IMR-90 (cell line): ENCODE data around the gene SH3D21. TPM values are rescaled to one million over a fixed set of nuclear protein-coding genes. Genes with fewer than 3 reads are reported as not detected.

Experiments
- ATAC-seq: fragments of 200-7000 bp; cut with Tn5 transposase; 2 replicates; pipeline ENCODE4 v1.9.1; 2020; ENCODE audit warnings: low read depth, mild to moderate bottlenecking, moderate library complexity
- BruUV-seq: library from RNA; stranded (reverse); fragments of 400-500 nt; replicated peaks from 2 replicates; lab custom pipeline; 2021; lab: Mats Ljungman, UMichigan
- CTCF ChIA-PET: fragments of 300-600 bp; formaldehyde crosslinking; extraction: SDS; loops from one replicate; lab custom pipeline; 2021; ENCODE audit warnings: antibody characterized with exemption; lab: Yijun Ruan, JAX
- POLR2A ChIA-PET: fragments of 300-600 bp; sonication (Branson Sonifier 250); formaldehyde crosslinking; loops from one replicate; lab custom pipeline; 2022; ENCODE audit warnings: antibody characterized with exemption; ENCODE audit not compliant: unreplicated experiment; lab: Charles Lee
- DNase-seq: peaks from one replicate; pipeline ENCODE4 v3.0.0; 2013
- H2AFZ ChIP-seq: replicated peaks from 2 replicates; pipeline ENCODE3; 2013; ENCODE audit warnings: low read length, mild to moderate bottlenecking; ENCODE audit not compliant: poor library complexity
- H2AK5ac ChIP-seq: 2 replicates; pipeline ENCODE4 v1.6.1; 2013; ENCODE audit warnings: low read depth, low read length, inconsistent platforms
- H2AK9ac ChIP-seq: replicated peaks from 2 replicates; pipeline ENCODE3; 2013; ENCODE audit warnings: mild to moderate bottlenecking, low read depth, low read length, moderate library complexity; ENCODE audit not compliant: poor library complexity
- H2BK120ac ChIP-seq: 2 replicates; pipeline ENCODE4 v1.6.1; 2013; ENCODE audit warnings: low read depth, low read length, inconsistent platforms
- H2BK15ac ChIP-seq: 3 replicates; pipeline ENCODE4 v1.6.1; 2013; ENCODE audit warnings: low read depth, low read length, inconsistent platforms
- H2BK20ac ChIP-seq: 2 replicates; pipeline ENCODE4 v1.6.1; 2013; ENCODE audit warnings: low read depth, mild to moderate bottlenecking, inconsistent platforms, low read length, moderate library complexity
- H2BK5ac ChIP-seq: 2 replicates; pipeline ENCODE4 v1.6.1; 2013; ENCODE audit warnings: mild to moderate bottlenecking, low read depth, low read length, inconsistent platforms; ENCODE audit not compliant: poor library complexity, severe bottlenecking
- H3K14ac ChIP-seq: replicated peaks from 2 replicates; pipeline ENCODE4 v1.6.1; 2013; ENCODE audit warnings: low read depth, low read length, inconsistent platforms
- H3K18ac ChIP-seq: 2 replicates; pipeline ENCODE4 v1.6.1; 2013; ENCODE audit warnings: low read depth, low read length, control low read depth
- H3K23ac ChIP-seq: 2 replicates; pipeline ENCODE4 v1.6.1; 2013; ENCODE audit warnings: low read depth, low read length, inconsistent platforms
- H3K27ac ChIP-seq: 2 replicates; pipeline ENCODE4 v1.5.1; 2013; ENCODE audit warnings: mild to moderate bottlenecking, control low read depth, low read length; ENCODE audit not compliant: insufficient read depth
- H3K27me3 ChIP-seq: 2 replicates; pipeline ENCODE4 v1.6.1; 2013; ENCODE audit warnings: low read length; ENCODE audit not compliant: control insufficient read depth, insufficient read depth
- H3K36me3 ChIP-seq: 2 replicates; pipeline ENCODE4 v1.6.1; 2013; ENCODE audit warnings: low read length, mixed read lengths; ENCODE audit not compliant: control insufficient read depth, insufficient read depth
- H3K4ac ChIP-seq: 2 replicates; pipeline ENCODE4 v1.6.1; 2013; ENCODE audit warnings: low read depth, low read length, inconsistent platforms
- H3K4me1 ChIP-seq: 2 replicates; pipeline ENCODE4 v1.6.1; 2013; ENCODE audit warnings: low read length, mixed read lengths; ENCODE audit not compliant: control insufficient read depth, insufficient read depth
- H3K4me2 ChIP-seq: 2 replicates; pipeline ENCODE4 v1.6.1; 2013; ENCODE audit warnings: low read depth, mild to moderate bottlenecking, control low read depth, low read length, moderate library complexity
- H3K4me3 ChIP-seq: 2 replicates; pipeline ENCODE4 v1.5.1; 2013; ENCODE audit warnings: low read depth, mild to moderate bottlenecking, control low read depth, low read length, moderate library complexity; ENCODE audit not compliant: insufficient read depth
- H3K56ac ChIP-seq: 2 replicates; pipeline ENCODE4 v1.6.1; 2013; ENCODE audit warnings: low read length, inconsistent platforms; ENCODE audit not compliant: insufficient read depth; ENCODE audit errors: extremely low read depth
- H3K79me1 ChIP-seq, 2 experiments: 2 replicates each; pipeline ENCODE4 v1.6.1; 2013; ENCODE audit warnings: low read length in 2 of 2, inconsistent platforms in 1 of 2, low read depth in 1 of 2
- H3K9ac ChIP-seq: 2 replicates; pipeline ENCODE4 v1.6.1; 2013; ENCODE audit warnings: low read depth, low read length, control low read depth
- H3K9me1 ChIP-seq: 2 replicates; pipeline ENCODE4 v1.6.1; 2013; ENCODE audit warnings: low read length, inconsistent platforms; ENCODE audit not compliant: insufficient read depth
- H3K9me3 ChIP-seq: 2 replicates; pipeline ENCODE4 v1.6.1; 2013; ENCODE audit warnings: low read length; ENCODE audit not compliant: control insufficient read depth, insufficient read depth
- H4K20me1 ChIP-seq: 2 replicates; pipeline ENCODE4 v1.6.1; 2013; ENCODE audit warnings: low read length, inconsistent platforms; ENCODE audit not compliant: insufficient read depth
- H4K5ac ChIP-seq: 2 replicates; pipeline ENCODE4 v1.6.1; 2013; ENCODE audit warnings: mild to moderate bottlenecking, low read depth, low read length, control low read depth
- H4K8ac ChIP-seq, 2 experiments: 2 replicates each; pipeline ENCODE4 v1.6.1; 2013; ENCODE audit warnings: low read depth in 2 of 2, low read length in 2 of 2, control low read depth in 1 of 2, inconsistent platforms in 1 of 2
- H4K91ac ChIP-seq: 2 replicates; pipeline ENCODE4 v1.6.1; 2013; ENCODE audit warnings: low read depth, low read length, inconsistent platforms; ENCODE audit not compliant: insufficient read depth
- BHLHE40 ChIP-seq: fragments of 150-350 bp; IDR thresholded peaks from 2 replicates; pipeline ENCODE4 v1.6.1; 2016; ENCODE audit warnings: mild to moderate bottlenecking, low read depth, low read length
- CEBPB ChIP-seq: IDR thresholded peaks from 2 replicates; pipeline ENCODE4 v1.6.1; 2012; ENCODE audit warnings: low read depth, low read length, improper control_type of control experiment
- CHD1 ChIP-seq: IDR thresholded peaks from 2 replicates; pipeline ENCODE4 v1.6.1; 2012; ENCODE audit warnings: low read depth, low read length, improper control_type of control experiment
- FOS ChIP-seq: fragments of 150-350 bp; IDR thresholded peaks from 2 replicates; pipeline ENCODE4 v1.6.1; 2016; ENCODE audit warnings: low read depth, low read length
- MAFK ChIP-seq: IDR thresholded peaks from 2 replicates; pipeline ENCODE4 v1.6.1; 2012; ENCODE audit warnings: low read depth, low read length, improper control_type of control experiment
- MAZ ChIP-seq: IDR thresholded peaks from 2 replicates; pipeline ENCODE4 v1.6.1; 2012; ENCODE audit warnings: low read depth, mild to moderate bottlenecking, low read length, improper control_type of control experiment, moderate library complexity, borderline replicate concordance
- MXI1 ChIP-seq: IDR thresholded peaks from 2 replicates; pipeline ENCODE4 v1.6.1; 2012; ENCODE audit warnings: low read depth, mild to moderate bottlenecking, low read length, moderate library complexity, borderline replicate concordance
- NFE2L2 ChIP-seq: fragments of 150-350 bp; IDR thresholded peaks from 2 replicates; pipeline ENCODE4 v1.6.1; 2016; ENCODE audit warnings: low read depth, mild to moderate bottlenecking, low read length
- POLR2A ChIP-seq: IDR thresholded peaks from 2 replicates; pipeline ENCODE4 v1.6.1; 2012; ENCODE audit warnings: mild to moderate bottlenecking, low read depth, low read length
- RAD21 ChIP-seq: IDR thresholded peaks from 2 replicates; pipeline ENCODE4 v1.6.1; 2012; ENCODE audit warnings: low read length, improper control_type of control experiment
- RCOR1 ChIP-seq: IDR thresholded peaks from 2 replicates; pipeline ENCODE4 v1.6.1; 2012; ENCODE audit warnings: mild to moderate bottlenecking, low read length, improper control_type of control experiment; ENCODE audit not compliant: insufficient replicate concordance
- RFX5 ChIP-seq: IDR thresholded peaks from 2 replicates; pipeline ENCODE4 v1.8.0; 2012; ENCODE audit warnings: low read depth, mild to moderate bottlenecking, low read length, moderate library complexity
- SMC3 ChIP-seq: fragments of 150-350 bp; IDR thresholded peaks from 2 replicates; pipeline ENCODE4 v1.6.1; 2016; ENCODE audit warnings: low read depth, mild to moderate bottlenecking, antibody characterized with exemption, low read length, moderate library complexity
- WGBS, 2 experiments: methylation state at CpG; one replicate each; pipeline versions ENCODE4 v1.1.5 to v1.1.7; 2013; ENCODE audit warnings: missing lambda C conversion rate in 2 of 2; ENCODE audit not compliant: insufficient read length in 1 of 2; ENCODE audit errors: extremely low coverage in 2 of 2; 5-methylcytosine and 5-hydroxymethylcytosine counted together
- dilution Hi-C: fragments of 300-500 bp; cut with HindIII; formaldehyde crosslinking; loops from one replicate; pipeline ENCODE4 v1.14.3; 2018; ENCODE audit warnings: low sequenced_read_pairs; ENCODE audit not compliant: unreplicated experiment
- in situ Hi-C: fragments of 300-500 bp; cut with MboI; formaldehyde crosslinking; loops from 3 replicates; pipeline ENCODE4 v1.14.3; 2019; ENCODE audit warnings: low sequenced_read_pairs, inconsistent platforms, mixed read lengths
- intact Hi-C: fragments of 100-400 bp; cut with micrococcal nuclease; formaldehyde crosslinking; loops from 2 replicates; pipeline ENCODE4 v1.10.0; 2022
- polyA plus RNA-seq, 3 experiments: library from polyadenylated mRNA; depleted of rRNA; stranded (reverse); fragments of >200 nt; gene quantifications; 2 replicates each; pipeline ENCODE4 v1.2.3, GENCODE V29; 2012; ENCODE audit warnings: low replicate concordance in 1 of 3
- total RNA-seq: library from RNA; depleted of rRNA; stranded (reverse); fragments of >200 nt; gene quantifications from 2 replicates; pipeline ENCODE4 v1.2.3, GENCODE V29; 2012
- TF ChIP-seq, protein P1 (sequence below): fragments of 150-350 bp; IDR thresholded peaks from 2 replicates; pipeline ENCODE4 v1.6.1; 2017; ENCODE audit warnings: mild to moderate bottlenecking, antibody characterized with exemption, low read length, low read depth
- TF ChIP-seq, protein P2 (sequence below): conservative IDR thresholded peaks from 2 replicates; pipeline ENCODE4 v1.5.1; 2012; ENCODE audit warnings: mild to moderate bottlenecking, low read depth, low read length, improper control_type of control experiment
- TF ChIP-seq, protein P3 (sequence below): fragments of 150-350 bp; IDR thresholded peaks from 2 replicates; pipeline ENCODE4 v1.6.1; 2016; ENCODE audit warnings: low read depth, mild to moderate bottlenecking, low read length, moderate library complexity, borderline replicate concordance

The SH3D21 gene
- total and polyA plus RNA-seq, 2 of the 4 experiments (the other 2 are of a cell fraction) = 1.8 to 11.9 TPM

DNA sequence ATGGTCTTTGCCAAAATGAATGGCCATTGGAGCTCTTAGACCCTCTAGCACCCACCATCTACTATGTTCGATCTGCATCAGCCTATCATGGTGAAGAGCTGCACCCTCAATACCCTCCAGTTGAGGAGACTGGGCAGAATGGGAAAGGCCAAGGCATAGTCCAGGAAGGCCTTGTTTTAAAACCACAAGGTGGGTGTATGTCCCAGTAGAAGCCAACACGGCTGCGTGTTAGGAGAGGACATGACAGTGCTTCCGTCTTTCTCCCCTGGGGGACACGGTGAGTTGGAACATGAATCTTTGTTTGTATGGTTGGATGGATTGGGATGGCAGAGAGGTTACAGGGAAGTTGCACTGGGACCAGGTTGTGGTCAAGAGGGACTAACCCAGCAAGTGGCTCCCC lies 18.6 kb upstream of the SH3D21 start:
- peaks cover 51% of the 10 kb centered on the region for H3K36me3 ChIP-seq
- ChIA-PET CTCF (interaction anchor here (0.6 to 1.1 kb wide), 2 partner anchors 139 to 583 kb away, joined by 3 to 4 read pairs; partner anchors contain the start of gene TRAPPC3), POLR2A (no interaction called here)
- TF ChIP-seq CHD1 = no peak
- TF ChIP-seq, protein P1, sequence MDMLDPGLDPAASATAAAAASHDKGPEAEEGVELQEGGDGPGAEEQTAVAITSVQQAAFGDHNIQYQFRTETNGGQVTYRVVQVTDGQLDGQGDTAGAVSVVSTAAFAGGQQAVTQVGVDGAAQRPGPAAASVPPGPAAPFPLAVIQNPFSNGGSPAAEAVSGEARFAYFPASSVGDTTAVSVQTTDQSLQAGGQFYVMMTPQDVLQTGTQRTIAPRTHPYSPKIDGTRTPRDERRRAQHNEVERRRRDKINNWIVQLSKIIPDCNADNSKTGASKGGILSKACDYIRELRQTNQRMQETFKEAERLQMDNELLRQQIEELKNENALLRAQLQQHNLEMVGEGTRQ = no peak
- TF ChIP-seq RCOR1 = no peak
- TF ChIP-seq SMC3 = no peak
- TF ChIP-seq RFX5 = no peak
- no peak for TF ChIP-seq RAD21
- no peak for TF ChIP-seq CEBPB
- no peak for TF ChIP-seq MAFK
- TF ChIP-seq, protein P2, sequence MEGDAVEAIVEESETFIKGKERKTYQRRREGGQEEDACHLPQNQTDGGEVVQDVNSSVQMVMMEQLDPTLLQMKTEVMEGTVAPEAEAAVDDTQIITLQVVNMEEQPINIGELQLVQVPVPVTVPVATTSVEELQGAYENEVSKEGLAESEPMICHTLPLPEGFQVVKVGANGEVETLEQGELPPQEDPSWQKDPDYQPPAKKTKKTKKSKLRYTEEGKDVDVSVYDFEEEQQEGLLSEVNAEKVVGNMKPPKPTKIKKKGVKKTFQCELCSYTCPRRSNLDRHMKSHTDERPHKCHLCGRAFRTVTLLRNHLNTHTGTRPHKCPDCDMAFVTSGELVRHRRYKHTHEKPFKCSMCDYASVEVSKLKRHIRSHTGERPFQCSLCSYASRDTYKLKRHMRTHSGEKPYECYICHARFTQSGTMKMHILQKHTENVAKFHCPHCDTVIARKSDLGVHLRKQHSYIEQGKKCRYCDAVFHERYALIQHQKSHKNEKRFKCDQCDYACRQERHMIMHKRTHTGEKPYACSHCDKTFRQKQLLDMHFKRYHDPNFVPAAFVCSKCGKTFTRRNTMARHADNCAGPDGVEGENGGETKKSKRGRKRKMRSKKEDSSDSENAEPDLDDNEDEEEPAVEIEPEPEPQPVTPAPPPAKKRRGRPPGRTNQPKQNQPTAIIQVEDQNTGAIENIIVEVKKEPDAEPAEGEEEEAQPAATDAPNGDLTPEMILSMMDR = no peak
- TF ChIP-seq BHLHE40 = no peak
- TF ChIP-seq MAZ = no peak
- TF ChIP-seq FOS = no peak
- TF ChIP-seq, protein P3, sequence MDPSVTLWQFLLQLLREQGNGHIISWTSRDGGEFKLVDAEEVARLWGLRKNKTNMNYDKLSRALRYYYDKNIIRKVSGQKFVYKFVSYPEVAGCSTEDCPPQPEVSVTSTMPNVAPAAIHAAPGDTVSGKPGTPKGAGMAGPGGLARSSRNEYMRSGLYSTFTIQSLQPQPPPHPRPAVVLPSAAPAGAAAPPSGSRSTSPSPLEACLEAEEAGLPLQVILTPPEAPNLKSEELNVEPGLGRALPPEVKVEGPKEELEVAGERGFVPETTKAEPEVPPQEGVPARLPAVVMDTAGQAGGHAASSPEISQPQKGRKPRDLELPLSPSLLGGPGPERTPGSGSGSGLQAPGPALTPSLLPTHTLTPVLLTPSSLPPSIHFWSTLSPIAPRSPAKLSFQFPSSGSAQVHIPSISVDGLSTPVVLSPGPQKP = no peak
- no peak for TF ChIP-seq MXI1
- no peak for TF ChIP-seq NFE2L2
- TF ChIP-seq POLR2A = no peak
- DNase-seq (no peak), ATAC-seq (no peak)
- H3K18ac ChIP-seq = no peak overlapping the region
- H2AK9ac ChIP-seq = no peak overlapping the region
- no peak overlapping the region for H2BK120ac ChIP-seq
- no peak overlapping the region for H3K4me3 ChIP-seq
- H3K27ac ChIP-seq = no peak overlapping the region
- peaks cover 40 to 42% of the 10 kb centered on the region in 2 experiments for H3K79me1 ChIP-seq
- no peak overlapping the region for H2AFZ ChIP-seq
- no peak overlapping the region for H4K91ac ChIP-seq
- no peak overlapping the region for H3K9ac ChIP-seq
- H3K56ac ChIP-seq = no peak overlapping the region
- BruUV-seq = no TSS peak
- H4K8ac ChIP-seq = no peak overlapping the region
- no peak overlapping the region for H3K4me2 ChIP-seq
- no peaks in the 10 kb centered on the region for H3K27me3 ChIP-seq
- H2BK5ac ChIP-seq = no peak overlapping the region
- no peaks in the 10 kb centered on the region for H3K9me3 ChIP-seq
- H3K14ac ChIP-seq = no peak overlapping the region
- 96% methylated on average over 3 of the region's 5 CpGs; no CpG with 5 or more reads in 1 of the 2 experiments for WGBS, 2 experiments
- peaks cover 5% of the 10 kb centered on the region for H3K4me1 ChIP-seq
- H3K4ac ChIP-seq = no peak overlapping the region
- intact Hi-C loops (no loop called here), dilution Hi-C loops (no loop called here), in situ Hi-C loops (loop anchor here (5.0 kb wide), 2 partner anchors 135 to 180 kb away; no protein-coding TSS in a partner anchor)
- no peaks in the 10 kb centered on the region for H3K9me1 ChIP-seq
- no peak overlapping the region for H2BK20ac ChIP-seq
- H3K23ac ChIP-seq = no peak overlapping the region
- no peak overlapping the region for H2AK5ac ChIP-seq
- H4K5ac ChIP-seq = no peak overlapping the region
- no peak overlapping the region for H2BK15ac ChIP-seq
- peaks cover 12% of the 10 kb centered on the region; the same call in 1 of the 2 replicates for H4K20me1 ChIP-seq
